Measurements from ENCODE around the gene ZNF420. TPM values are rescaled to one million over a fixed set of nuclear protein-coding genes. Genes with fewer than 3 reads are reported as not detected.

Gene ZNF420
- total and polyA plus RNA-seq, 2 of the 13 experiments (the other 11 are each of a cell fraction or from before 2014, with no cell fraction given) = 1.4 to 6.6 TPM

- TF ChIP-seq ARID5B (CRISPR knock-in tag; IDR thresholded peaks at IDR 0.05) = 0 out of 2 replicates have a peak, but pooled peaks have one; percentile 39
- TF ChIP-seq CSRNP1 (CRISPR knock-in tag; IDR thresholded peaks at IDR 0.05) = peak; percentile 84
- TF ChIP-seq NR1H2 (CRISPR knock-in tag; IDR thresholded peaks at IDR 0.05; ENCODE audit: borderline replicate concordance, low read depth) = no peak
- TF ChIP-seq ZNF331 (CRISPR knock-in tag; IDR thresholded peaks at IDR 0.05) = peak; percentile 40; the same call in 1 of the 2 replicates
- no peak for TF ChIP-seq ZNF275 (CRISPR knock-in tag; IDR thresholded peaks at IDR 0.05; ENCODE audit: borderline replicate concordance)
- peak; percentile 83 for TF ChIP-seq ZNF747 (CRISPR knock-in tag; IDR thresholded peaks at IDR 0.05; ENCODE audit: borderline replicate concordance)
- no peak for TF ChIP-seq MTERF4 (CRISPR knock-in tag; IDR thresholded peaks at IDR 0.05)
- peak; percentile 67; the same call in 1 of the 2 replicates for TF ChIP-seq ZNF280D (CRISPR knock-in tag; IDR thresholded peaks at IDR 0.05)
- 0 out of 2 replicates have a peak, but pooled peaks have one; percentile 28 for TF ChIP-seq CAMTA2 (CRISPR knock-in tag; IDR thresholded peaks at IDR 0.05; ENCODE audit: borderline replicate concordance)
- TF ChIP-seq BCL6 (CRISPR knock-in tag; IDR thresholded peaks at IDR 0.05) = 0 out of 2 replicates have a peak, but pooled peaks have one; percentile 23
- peak; percentile 57; the same call in 1 of the 2 replicates for TF ChIP-seq MZF1 (CRISPR knock-in tag; IDR thresholded peaks at IDR 0.05; ENCODE audit: borderline replicate concordance)
- peak; percentile 53; the same call in 1 of the 2 replicates for TF ChIP-seq ZFP90 (CRISPR knock-in tag; IDR thresholded peaks at IDR 0.05; ENCODE audit: borderline replicate concordance)
- TF ChIP-seq ZNF850 (CRISPR knock-in tag; conservative IDR thresholded peaks at IDR 0.05) = no peak
- no peak for TF ChIP-seq ZNF780A (CRISPR knock-in tag; IDR thresholded peaks at IDR 0.05)
- peak; percentile 73; the same call in 1 of the 2 replicates for TF ChIP-seq ZNF788 (CRISPR knock-in tag; IDR thresholded peaks at IDR 0.05; ENCODE audit: borderline replicate concordance)
- peak; percentile 74; the same call in 1 of the 2 replicates for TF ChIP-seq ZNF737 (CRISPR knock-in tag; IDR thresholded peaks at IDR 0.05; ENCODE audit: borderline replicate concordance)
Observed at GRCh38 chr19:37077934-37078716, at the start of gene ZNF420 (continued).

All from HepG2 (cell line).